ENCODE measurements around the gene HLF.

DNA sequence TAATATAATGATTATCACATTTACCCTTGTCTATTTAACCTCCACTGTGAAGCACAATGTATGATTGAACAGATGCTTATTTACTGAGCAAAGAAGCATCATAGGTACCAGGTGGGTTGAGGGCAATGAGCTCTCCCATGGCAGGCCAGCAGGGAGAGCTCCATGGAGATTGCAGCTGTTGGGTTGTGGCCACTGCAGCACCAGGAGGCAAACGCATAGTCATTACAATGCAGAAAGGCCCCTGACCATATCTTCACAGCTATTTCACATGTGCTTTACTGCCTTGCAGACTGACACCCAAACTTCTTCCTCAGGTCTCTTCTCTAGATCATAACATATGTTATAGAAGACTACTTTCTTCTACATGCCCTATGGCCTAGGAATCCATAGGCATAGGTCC lies 81.9 kb downstream of the HLF start:
- TF ChIP-seq, protein P1, sequence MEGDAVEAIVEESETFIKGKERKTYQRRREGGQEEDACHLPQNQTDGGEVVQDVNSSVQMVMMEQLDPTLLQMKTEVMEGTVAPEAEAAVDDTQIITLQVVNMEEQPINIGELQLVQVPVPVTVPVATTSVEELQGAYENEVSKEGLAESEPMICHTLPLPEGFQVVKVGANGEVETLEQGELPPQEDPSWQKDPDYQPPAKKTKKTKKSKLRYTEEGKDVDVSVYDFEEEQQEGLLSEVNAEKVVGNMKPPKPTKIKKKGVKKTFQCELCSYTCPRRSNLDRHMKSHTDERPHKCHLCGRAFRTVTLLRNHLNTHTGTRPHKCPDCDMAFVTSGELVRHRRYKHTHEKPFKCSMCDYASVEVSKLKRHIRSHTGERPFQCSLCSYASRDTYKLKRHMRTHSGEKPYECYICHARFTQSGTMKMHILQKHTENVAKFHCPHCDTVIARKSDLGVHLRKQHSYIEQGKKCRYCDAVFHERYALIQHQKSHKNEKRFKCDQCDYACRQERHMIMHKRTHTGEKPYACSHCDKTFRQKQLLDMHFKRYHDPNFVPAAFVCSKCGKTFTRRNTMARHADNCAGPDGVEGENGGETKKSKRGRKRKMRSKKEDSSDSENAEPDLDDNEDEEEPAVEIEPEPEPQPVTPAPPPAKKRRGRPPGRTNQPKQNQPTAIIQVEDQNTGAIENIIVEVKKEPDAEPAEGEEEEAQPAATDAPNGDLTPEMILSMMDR (conservative IDR thresholded peaks at IDR 0.05; ENCODE audit: low read depth, low read length): no peak
- no peak for TF ChIP-seq POLR2A (IDR thresholded peaks at IDR 0.05; ENCODE audit: low read depth, low read length)
- no peak for TF ChIP-seq FOS (IDR thresholded peaks at IDR 0.05; ENCODE audit: low read depth, low read length)
- no peak for TF ChIP-seq SMC3 (IDR thresholded peaks at IDR 0.05; ENCODE audit: low read depth, low read length)
- TF ChIP-seq, protein P2, sequence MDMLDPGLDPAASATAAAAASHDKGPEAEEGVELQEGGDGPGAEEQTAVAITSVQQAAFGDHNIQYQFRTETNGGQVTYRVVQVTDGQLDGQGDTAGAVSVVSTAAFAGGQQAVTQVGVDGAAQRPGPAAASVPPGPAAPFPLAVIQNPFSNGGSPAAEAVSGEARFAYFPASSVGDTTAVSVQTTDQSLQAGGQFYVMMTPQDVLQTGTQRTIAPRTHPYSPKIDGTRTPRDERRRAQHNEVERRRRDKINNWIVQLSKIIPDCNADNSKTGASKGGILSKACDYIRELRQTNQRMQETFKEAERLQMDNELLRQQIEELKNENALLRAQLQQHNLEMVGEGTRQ (IDR thresholded peaks at IDR 0.05; ENCODE audit: low read depth, low read length): no peak
- no peak for TF ChIP-seq BHLHE40 (IDR thresholded peaks at IDR 0.05; ENCODE audit: low read depth, low read length)
- TF ChIP-seq MXI1 (IDR thresholded peaks at IDR 0.05; ENCODE audit: borderline replicate concordance, low read depth, low read length): no peak
- TF ChIP-seq RAD21 (IDR thresholded peaks at IDR 0.05; ENCODE audit: low read length): no peak
- TF ChIP-seq, protein P3, sequence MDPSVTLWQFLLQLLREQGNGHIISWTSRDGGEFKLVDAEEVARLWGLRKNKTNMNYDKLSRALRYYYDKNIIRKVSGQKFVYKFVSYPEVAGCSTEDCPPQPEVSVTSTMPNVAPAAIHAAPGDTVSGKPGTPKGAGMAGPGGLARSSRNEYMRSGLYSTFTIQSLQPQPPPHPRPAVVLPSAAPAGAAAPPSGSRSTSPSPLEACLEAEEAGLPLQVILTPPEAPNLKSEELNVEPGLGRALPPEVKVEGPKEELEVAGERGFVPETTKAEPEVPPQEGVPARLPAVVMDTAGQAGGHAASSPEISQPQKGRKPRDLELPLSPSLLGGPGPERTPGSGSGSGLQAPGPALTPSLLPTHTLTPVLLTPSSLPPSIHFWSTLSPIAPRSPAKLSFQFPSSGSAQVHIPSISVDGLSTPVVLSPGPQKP (IDR thresholded peaks at IDR 0.05; ENCODE audit: borderline replicate concordance, low read depth, low read length): no peak
- no peak for TF ChIP-seq CHD1 (IDR thresholded peaks at IDR 0.05; ENCODE audit: low read depth, low read length)

Data from IMR-90 (cell line).